Neural cell (in vitro differentiated cells): ENCODE data around the gene COMT. TPM values are rescaled to one million over a fixed set of nuclear protein-coding genes. Genes with fewer than 3 reads are reported as not detected.

Experiments
- H2AFZ ChIP-seq: fragments of 200-600, 300-800 bp; sonication (generic), shearing (Covaris generic); 2 replicates; pipeline ENCODE4 v1.6.0; 2014; ENCODE audit warnings: low read depth, mild to moderate bottlenecking, antibody characterized with exemption, low read length, moderate library complexity
- H3F3A ChIP-seq: fragments of 200-600 bp; shearing (Covaris generic); 2 replicates; pipeline ENCODE4 v1.6.1; 2016; ENCODE audit warnings: mild to moderate bottlenecking, moderate library complexity, mixed read lengths, antibody characterized with exemption, low read length; ENCODE audit not compliant: insufficient read depth, poor library complexity, severe bottlenecking
- H3K27ac ChIP-seq: fragments of 200-600, 300-800 bp; sonication (generic), shearing (Covaris generic); 2 replicates; pipeline ENCODE4 v1.5.1; 2014; ENCODE audit warnings: mild to moderate bottlenecking, low read length, moderate library complexity
- H3K27me3 ChIP-seq: fragments of 300-800, 200-600 bp; sonication (generic), shearing (Covaris generic); 2 replicates; pipeline ENCODE4 v1.6.0; 2014; ENCODE audit warnings: mild to moderate bottlenecking, low read depth, low read length, moderate library complexity; ENCODE audit not compliant: insufficient read depth
- H3K36me3 ChIP-seq: fragments of 300-800, 200-600 bp; sonication (generic), shearing (Covaris generic); 2 replicates; pipeline ENCODE4 v1.5.1; 2014; ENCODE audit warnings: mild to moderate bottlenecking, antibody characterized with exemption, low read length, moderate library complexity; ENCODE audit not compliant: insufficient read depth
- H3K4me2 ChIP-seq: fragments of 300-800, 200-600 bp; sonication (generic), shearing (Covaris generic); 2 replicates; pipeline ENCODE4 v1.6.0; 2014; ENCODE audit warnings: mild to moderate bottlenecking, low read length
- H3K4me3 ChIP-seq: fragments of 300-800, 200-600 bp; sonication (generic), shearing (Covaris generic); 2 replicates; pipeline ENCODE4 v1.5.1; 2014; ENCODE audit warnings: mild to moderate bottlenecking, low read length, moderate library complexity
- H3K79me2 ChIP-seq: fragments of 200-600 bp; shearing (Covaris generic); replicated peaks from 2 replicates; pipeline ENCODE4 v1.6.0; 2014; ENCODE audit warnings: mild to moderate bottlenecking, low read length, moderate library complexity; ENCODE audit not compliant: insufficient read depth
- H3K9ac ChIP-seq: fragments of 300-800, 200-600 bp; sonication (generic), shearing (Covaris generic); 2 replicates; pipeline ENCODE4 v1.6.1; 2016; ENCODE audit warnings: mild to moderate bottlenecking, low read length, mixed read lengths
- H3K9me2 ChIP-seq: fragments of 200-600 bp; shearing (Covaris generic); 2 replicates; pipeline ENCODE4 v1.6.1; 2016; ENCODE audit warnings: mild to moderate bottlenecking, low read length, mixed read lengths; ENCODE audit not compliant: insufficient read depth
- H3K9me3 ChIP-seq: fragments of 200-600, 300-800 bp; sonication (generic), shearing (Covaris generic); 2 replicates; pipeline ENCODE4 v1.6.1; 2016; ENCODE audit warnings: mild to moderate bottlenecking, mixed run types, low read length, moderate library complexity, mixed read lengths
- H4K20me1 ChIP-seq: fragments of 200-600 bp; shearing (Covaris generic); 2 replicates; pipeline ENCODE4 v1.6.1; 2016; ENCODE audit warnings: mild to moderate bottlenecking, mixed run types; ENCODE audit not compliant: insufficient read depth
- EP300 ChIP-seq: fragments of 450-650 bp; conservative IDR thresholded peaks from 2 replicates; pipeline ENCODE4 v1.6.1; 2014; ENCODE audit warnings: antibody characterized with exemption, mild to moderate bottlenecking, moderate library complexity; ENCODE audit not compliant: poor library complexity, severe bottlenecking
- EZH2 ChIP-seq: fragments of 200-600, 300-800 bp; shearing (Covaris generic), sonication (generic); IDR thresholded peaks from 2 replicates; pipeline ENCODE4 v1.6.1; 2014; ENCODE audit warnings: antibody characterized with exemption, low read length, borderline replicate concordance, mild to moderate bottlenecking; ENCODE audit not compliant: insufficient read depth, poor library complexity, severe bottlenecking
- MXI1 ChIP-seq: fragments of 450-650 bp; conservative IDR thresholded peaks from 2 replicates; pipeline ENCODE4 v1.6.1; 2014; ENCODE audit warnings: antibody characterized with exemption, mild to moderate bottlenecking; ENCODE audit not compliant: poor library complexity, severe bottlenecking
- POLR2AphosphoS5 ChIP-seq: IDR thresholded peaks from 2 replicates; pipeline ENCODE4 v1.6.1; 2012
- RAD21 ChIP-seq: fragments of 450-650 bp; conservative IDR thresholded peaks from 2 replicates; pipeline ENCODE4 v1.6.1; 2014; ENCODE audit warnings: antibody characterized with exemption, mild to moderate bottlenecking, moderate library complexity
- SMC3 ChIP-seq: fragments of 450-650 bp; conservative IDR thresholded peaks from 2 replicates; pipeline ENCODE4 v1.6.1; 2014; ENCODE audit warnings: antibody characterized with exemption, mild to moderate bottlenecking, moderate library complexity; ENCODE audit not compliant: poor library complexity
- TAF1 ChIP-seq: IDR thresholded peaks from 2 replicates; pipeline ENCODE4 v1.6.1; 2012; ENCODE audit warnings: low read depth
- polyA minus RNA-seq: library from RNA; depleted of rRNA, polyadenylated mRNA; stranded (reverse); fragments of >200 nt; gene quantifications from 2 replicates; pipeline ENCODE4 v1.2.3, GENCODE V29; 2014
- polyA plus RNA-seq: library from polyadenylated mRNA; depleted of rRNA; stranded (reverse); fragments of >200 nt; gene quantifications from 2 replicates; pipeline ENCODE4 v1.2.3, GENCODE V29; 2014
- TF ChIP-seq, protein P1 (sequence below): fragments of 450-650 bp; IDR thresholded peaks from 2 replicates; pipeline ENCODE4 v1.5.1; 2014; ENCODE audit warnings: antibody characterized with exemption, mild to moderate bottlenecking, moderate library complexity; ENCODE audit not compliant: poor library complexity, severe bottlenecking
- TF ChIP-seq, protein P2 (sequence below): IDR thresholded peaks from 2 replicates; pipeline ENCODE4 v1.6.1; 2012; ENCODE audit warnings: borderline replicate concordance

Gene COMT
- 14.2 and 27.6 TPM in 2 replicates for polyA plus RNA-seq
- polyA minus RNA-seq = 7.1 and 8.7 TPM in 2 replicates

DNA sequence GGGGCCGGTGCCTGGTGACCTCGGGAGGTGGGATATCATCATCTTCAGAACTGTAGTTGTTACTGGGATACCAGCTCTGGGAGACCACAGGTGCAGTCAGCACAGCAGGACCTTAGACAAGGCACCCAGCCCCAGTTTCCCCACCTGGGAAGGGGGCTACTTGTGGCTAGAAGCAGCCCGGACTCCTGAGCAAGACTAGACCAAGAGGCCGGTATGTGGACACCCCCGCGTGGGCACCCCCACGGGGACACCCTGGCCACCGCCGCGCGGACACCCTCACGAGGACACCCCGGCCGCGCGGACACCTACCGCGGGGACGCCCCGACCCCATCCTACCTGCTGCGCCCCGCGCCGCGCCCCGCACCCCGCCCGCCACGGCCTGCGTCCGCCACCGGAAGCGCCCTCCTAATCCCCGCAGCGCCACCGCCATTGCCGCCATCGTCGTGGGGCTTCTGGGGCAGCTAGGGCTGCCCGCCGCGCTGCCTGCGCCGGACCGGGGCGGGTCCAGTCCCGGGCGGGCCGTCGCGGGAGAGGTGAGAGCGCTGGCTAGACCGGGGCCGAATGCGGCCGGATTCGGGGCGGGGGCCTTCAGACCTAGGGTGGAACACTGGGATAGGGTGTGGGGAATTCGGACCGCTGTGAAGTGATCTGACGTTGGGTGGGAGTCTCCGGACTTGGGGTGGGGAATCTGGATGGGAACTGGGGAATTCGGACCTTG lies at the start of gene COMT, which contains the start of gene TXNRD2:
Gene COMT (plus strand): TSS at position 408 of the 718 bp plus-strand sequence. CDS start 20,755 bp downstream, outside the sequence.
Gene TXNRD2 (minus strand): TSS at position 454 of the 718 bp plus-strand sequence. CDS start 15 bp downstream, at position 439.
- Histone ChIP-seq H2AFZ (no peak within 1 kb of the TSS), H3K27me3 (no peaks in the 10 kb centered on the region), H3K4me3 (peak within 1 kb of the TSS; percentile 59), H3K27ac (no peak within 1 kb of the TSS), H3K36me3 (no peaks in the 10 kb centered on the region), H4K20me1 (no peaks in the 10 kb centered on the region), H3F3A (no peaks in the 10 kb centered on the region), H3K9me2 (no peaks in the 10 kb centered on the region), H3K4me2 (no peak within 1 kb of the TSS), H3K79me2 (no peaks in the 10 kb centered on the region), H3K9me3 (no peaks in the 10 kb centered on the region), H3K9ac (peak within 1 kb of the TSS; percentile 53)
- TF ChIP-seq EZH2 (no peak), EP300 (no peak)
- TF ChIP-seq, protein P1, sequence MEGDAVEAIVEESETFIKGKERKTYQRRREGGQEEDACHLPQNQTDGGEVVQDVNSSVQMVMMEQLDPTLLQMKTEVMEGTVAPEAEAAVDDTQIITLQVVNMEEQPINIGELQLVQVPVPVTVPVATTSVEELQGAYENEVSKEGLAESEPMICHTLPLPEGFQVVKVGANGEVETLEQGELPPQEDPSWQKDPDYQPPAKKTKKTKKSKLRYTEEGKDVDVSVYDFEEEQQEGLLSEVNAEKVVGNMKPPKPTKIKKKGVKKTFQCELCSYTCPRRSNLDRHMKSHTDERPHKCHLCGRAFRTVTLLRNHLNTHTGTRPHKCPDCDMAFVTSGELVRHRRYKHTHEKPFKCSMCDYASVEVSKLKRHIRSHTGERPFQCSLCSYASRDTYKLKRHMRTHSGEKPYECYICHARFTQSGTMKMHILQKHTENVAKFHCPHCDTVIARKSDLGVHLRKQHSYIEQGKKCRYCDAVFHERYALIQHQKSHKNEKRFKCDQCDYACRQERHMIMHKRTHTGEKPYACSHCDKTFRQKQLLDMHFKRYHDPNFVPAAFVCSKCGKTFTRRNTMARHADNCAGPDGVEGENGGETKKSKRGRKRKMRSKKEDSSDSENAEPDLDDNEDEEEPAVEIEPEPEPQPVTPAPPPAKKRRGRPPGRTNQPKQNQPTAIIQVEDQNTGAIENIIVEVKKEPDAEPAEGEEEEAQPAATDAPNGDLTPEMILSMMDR = no peak

DNA sequence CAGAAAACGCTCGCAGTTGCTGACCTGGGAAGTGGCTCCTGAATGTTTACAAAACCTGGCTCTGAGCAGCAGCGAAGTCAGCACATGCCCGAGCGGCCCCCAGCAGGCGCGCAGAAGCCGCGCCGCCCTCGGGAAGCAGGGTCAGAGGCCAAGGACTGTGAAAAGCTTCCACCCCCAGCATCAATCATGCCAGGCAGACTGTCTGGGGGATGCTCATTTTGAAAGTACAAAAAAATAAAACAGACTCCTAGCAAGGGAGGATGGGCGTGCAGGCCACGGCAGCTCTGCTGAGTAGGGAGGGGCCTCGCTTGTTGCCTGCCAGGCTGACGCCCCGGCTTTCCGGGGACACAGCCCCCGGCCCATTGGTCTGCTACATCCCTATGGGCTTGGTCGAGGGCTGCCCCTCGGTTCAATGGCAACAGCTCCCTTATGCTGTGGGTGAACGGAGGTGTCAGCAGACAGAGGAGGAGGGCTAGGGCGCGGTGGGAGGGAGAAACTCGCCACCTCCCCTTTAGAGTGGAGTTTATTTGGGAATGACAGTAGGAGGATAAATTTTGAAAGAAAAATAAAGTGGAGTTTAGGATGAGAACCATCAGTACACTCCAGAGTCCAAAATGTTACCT lies 49.2 kb upstream of the COMT start:
- Histone ChIP-seq H3K9ac (no peak overlapping the region), H3F3A (no peaks in the 10 kb centered on the region), H3K36me3 (no peaks in the 10 kb centered on the region), H2AFZ (no peak overlapping the region), H3K27me3 (no peaks in the 10 kb centered on the region), H3K9me3 (no peaks in the 10 kb centered on the region), H3K27ac (no peak overlapping the region), H3K9me2 (no peaks in the 10 kb centered on the region), H3K4me3 (no peak overlapping the region), H3K79me2 (no peaks in the 10 kb centered on the region), H3K4me2 (no peak overlapping the region), H4K20me1 (no peaks in the 10 kb centered on the region)
- TF ChIP-seq, protein P1 = no peak
- TF ChIP-seq SMC3 = no peak
- TF ChIP-seq EZH2 = no peak
- TF ChIP-seq MXI1 = no peak
- TF ChIP-seq, protein P2, sequence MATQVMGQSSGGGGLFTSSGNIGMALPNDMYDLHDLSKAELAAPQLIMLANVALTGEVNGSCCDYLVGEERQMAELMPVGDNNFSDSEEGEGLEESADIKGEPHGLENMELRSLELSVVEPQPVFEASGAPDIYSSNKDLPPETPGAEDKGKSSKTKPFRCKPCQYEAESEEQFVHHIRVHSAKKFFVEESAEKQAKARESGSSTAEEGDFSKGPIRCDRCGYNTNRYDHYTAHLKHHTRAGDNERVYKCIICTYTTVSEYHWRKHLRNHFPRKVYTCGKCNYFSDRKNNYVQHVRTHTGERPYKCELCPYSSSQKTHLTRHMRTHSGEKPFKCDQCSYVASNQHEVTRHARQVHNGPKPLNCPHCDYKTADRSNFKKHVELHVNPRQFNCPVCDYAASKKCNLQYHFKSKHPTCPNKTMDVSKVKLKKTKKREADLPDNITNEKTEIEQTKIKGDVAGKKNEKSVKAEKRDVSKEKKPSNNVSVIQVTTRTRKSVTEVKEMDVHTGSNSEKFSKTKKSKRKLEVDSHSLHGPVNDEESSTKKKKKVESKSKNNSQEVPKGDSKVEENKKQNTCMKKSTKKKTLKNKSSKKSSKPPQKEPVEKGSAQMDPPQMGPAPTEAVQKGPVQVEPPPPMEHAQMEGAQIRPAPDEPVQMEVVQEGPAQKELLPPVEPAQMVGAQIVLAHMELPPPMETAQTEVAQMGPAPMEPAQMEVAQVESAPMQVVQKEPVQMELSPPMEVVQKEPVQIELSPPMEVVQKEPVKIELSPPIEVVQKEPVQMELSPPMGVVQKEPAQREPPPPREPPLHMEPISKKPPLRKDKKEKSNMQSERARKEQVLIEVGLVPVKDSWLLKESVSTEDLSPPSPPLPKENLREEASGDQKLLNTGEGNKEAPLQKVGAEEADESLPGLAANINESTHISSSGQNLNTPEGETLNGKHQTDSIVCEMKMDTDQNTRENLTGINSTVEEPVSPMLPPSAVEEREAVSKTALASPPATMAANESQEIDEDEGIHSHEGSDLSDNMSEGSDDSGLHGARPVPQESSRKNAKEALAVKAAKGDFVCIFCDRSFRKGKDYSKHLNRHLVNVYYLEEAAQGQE = no peak
- no peak for TF ChIP-seq EP300
- no peak for TF ChIP-seq TAF1
- TF ChIP-seq POLR2AphosphoS5 = no peak
- TF ChIP-seq RAD21 = no peak
